ENCODE measurements around the gene KLHL9.

Gene KLHL9

DNA sequence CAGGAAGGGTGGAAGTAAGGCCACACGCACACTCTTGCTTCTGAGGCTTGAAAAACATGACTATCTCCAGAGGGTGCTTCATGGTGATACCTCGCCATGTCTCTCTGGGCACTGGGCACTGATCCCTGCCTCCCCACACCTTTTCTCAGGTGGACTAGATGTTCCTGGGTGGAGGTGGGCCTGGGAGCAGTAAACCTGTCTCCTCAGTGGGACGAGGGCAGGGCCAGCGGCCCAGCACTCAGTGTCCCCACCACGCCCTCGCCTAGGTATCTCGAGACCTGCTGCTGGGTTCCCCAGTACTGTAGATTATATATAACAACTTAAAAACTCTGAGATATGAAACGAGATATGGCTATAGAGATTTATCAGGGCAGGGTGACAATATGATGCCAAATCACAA, 27.1 kb upstream of the KLHL9 start:
- Mint-ChIP-seq H3K36me3 (ENCODE audit: low read depth) (no peaks in the 10 kb centered on the region), H3K27me3 (ENCODE audit: low read depth, poor library complexity) (peaks cover 16% of the 10 kb centered on the region), H3K4me1 (peaks cover 9% of the 10 kb centered on the region), H3K27ac (no peak overlapping the region), H3K9me3 (no peaks in the 10 kb centered on the region), H3K4me3 (no peak overlapping the region)
- DNase-seq = no peak
- TF ChIP-seq, protein P1, sequence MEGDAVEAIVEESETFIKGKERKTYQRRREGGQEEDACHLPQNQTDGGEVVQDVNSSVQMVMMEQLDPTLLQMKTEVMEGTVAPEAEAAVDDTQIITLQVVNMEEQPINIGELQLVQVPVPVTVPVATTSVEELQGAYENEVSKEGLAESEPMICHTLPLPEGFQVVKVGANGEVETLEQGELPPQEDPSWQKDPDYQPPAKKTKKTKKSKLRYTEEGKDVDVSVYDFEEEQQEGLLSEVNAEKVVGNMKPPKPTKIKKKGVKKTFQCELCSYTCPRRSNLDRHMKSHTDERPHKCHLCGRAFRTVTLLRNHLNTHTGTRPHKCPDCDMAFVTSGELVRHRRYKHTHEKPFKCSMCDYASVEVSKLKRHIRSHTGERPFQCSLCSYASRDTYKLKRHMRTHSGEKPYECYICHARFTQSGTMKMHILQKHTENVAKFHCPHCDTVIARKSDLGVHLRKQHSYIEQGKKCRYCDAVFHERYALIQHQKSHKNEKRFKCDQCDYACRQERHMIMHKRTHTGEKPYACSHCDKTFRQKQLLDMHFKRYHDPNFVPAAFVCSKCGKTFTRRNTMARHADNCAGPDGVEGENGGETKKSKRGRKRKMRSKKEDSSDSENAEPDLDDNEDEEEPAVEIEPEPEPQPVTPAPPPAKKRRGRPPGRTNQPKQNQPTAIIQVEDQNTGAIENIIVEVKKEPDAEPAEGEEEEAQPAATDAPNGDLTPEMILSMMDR (IDR thresholded peaks at IDR 0.05) = no peak

DNA sequence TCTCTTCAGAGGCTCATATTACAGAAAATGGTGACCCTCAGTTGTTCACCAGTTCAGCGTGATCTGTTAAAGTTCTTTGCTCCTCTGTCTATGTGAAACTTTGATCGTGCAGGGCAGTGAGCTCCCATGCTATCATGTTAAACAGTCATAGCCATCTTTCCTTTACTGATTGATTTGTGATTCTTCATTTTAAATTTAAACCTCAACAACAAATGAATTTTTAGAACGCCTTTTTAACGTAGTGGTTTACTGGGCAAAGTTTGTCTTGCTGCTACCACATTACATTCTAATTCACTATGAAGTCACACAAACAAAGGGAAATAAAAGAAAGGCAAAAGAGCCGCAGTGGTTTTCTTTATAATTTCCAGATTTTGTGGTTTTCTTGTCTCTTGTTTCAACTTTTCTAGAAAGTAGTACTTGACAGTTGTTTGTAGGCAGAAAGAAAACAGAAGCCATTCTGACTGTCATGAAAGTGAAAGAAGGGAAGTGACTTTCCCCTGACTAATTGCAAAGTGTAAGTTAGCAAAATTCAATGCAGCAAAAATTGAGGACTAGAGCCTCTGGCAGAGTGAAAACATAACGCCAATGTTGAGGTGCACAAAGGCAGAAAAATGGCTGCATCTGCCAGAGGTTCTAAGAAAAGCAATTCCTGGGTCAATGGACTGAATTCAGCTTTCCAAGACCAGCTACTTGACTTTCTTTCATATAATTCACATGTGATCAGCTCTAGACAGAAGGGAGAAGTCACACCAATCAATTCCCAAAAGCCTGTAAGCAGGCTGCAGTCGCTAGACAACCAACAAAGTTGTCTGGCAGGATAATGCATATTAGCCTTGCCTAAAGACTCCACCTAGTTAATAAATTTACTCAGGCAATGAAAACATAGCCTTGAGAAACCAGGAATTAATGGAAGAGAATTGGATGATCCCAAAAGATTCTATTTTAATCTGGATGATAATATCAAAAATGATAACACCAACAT, 22.6 kb upstream of the KLHL9 start:
- TF ChIP-seq, protein P1 (IDR thresholded peaks at IDR 0.05) = no peak
- H3K27me3 Mint-ChIP-seq (ENCODE audit: low read depth, poor library complexity) = peaks cover 4% of the 10 kb centered on the region
- no peak for DNase-seq
- peaks cover 6% of the 10 kb centered on the region for H3K36me3 Mint-ChIP-seq (ENCODE audit: low read depth)
- no peak overlapping the region for H3K4me3 Mint-ChIP-seq
- H3K4me1 Mint-ChIP-seq = peaks cover 15% of the 10 kb centered on the region
- peaks cover 18% of the 10 kb centered on the region for H3K9me3 Mint-ChIP-seq
- H3K27ac Mint-ChIP-seq = peak overlapping the region; percentile 84

DNA sequence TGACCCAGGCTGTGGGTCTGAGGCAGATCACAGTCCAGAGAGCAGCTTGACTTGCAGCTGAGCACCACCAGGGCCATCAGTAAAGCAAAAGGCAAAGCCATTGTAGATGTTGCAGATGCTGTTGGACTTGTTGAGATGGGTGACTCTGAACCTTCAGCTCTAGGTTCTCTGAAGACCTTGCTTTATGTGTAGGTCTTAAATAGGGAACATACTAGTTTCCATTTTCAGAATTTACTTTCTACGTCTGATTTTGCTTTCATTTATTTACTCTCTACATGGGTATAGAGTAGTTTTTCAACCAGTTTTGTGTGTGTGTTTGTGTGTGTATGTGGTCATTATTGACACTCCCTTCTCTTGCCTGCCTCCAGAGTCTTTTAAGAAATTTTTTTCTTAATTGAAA, 15.6 kb upstream of the KLHL9 start, which contains the start of gene IFNA6:
Gene IFNA6, minus strand, starts transcription at position 101 of the 400 bp plus-strand sequence. Its CDS starts 0 bp downstream, at position 101.
- H3K27me3 Mint-ChIP-seq (ENCODE audit: low read depth, poor library complexity) = peaks cover 6% of the 10 kb centered on the region
- peaks cover 28% of the 10 kb centered on the region for H3K9me3 Mint-ChIP-seq
- H3K4me3 Mint-ChIP-seq = no peak within 1 kb of the TSS
- H3K36me3 Mint-ChIP-seq (ENCODE audit: low read depth) = peaks cover 6% of the 10 kb centered on the region
- no peak within 1 kb of the TSS for H3K27ac Mint-ChIP-seq
- TF ChIP-seq, protein P1 (IDR thresholded peaks at IDR 0.05) = no peak
- no peak for DNase-seq
- no peaks in the 10 kb centered on the region for H3K4me1 Mint-ChIP-seq

DNA sequence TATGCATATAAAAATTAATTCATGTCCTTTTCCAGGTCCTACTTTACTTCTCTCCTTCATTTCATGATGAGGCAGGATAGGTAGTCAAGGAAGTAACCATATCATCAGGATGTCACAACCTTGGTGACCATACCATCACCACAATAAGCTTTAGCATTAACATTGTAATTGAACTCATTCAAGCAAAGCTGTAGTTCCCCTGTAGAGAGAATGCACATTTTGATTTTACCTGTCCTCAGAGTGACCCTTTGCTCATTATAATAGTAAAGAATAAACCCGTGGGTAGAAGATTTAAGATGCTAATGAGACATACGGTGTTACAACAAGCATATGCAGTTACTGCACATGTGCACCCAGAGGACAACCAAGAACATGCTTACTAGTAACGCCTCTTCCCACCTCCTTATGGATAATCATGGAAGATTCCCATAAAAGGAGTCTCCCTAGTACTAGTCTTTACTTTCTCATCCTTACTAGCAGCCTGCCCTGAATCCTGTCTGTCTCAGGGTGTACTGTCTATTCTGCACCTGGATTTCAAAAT, 13.3 kb upstream of the KLHL9 start:
- no peak for DNase-seq
- TF ChIP-seq, protein P1 (IDR thresholded peaks at IDR 0.05) = no peak
- Mint-ChIP-seq H3K9me3 (peaks cover 32% of the 10 kb centered on the region), H3K36me3 (ENCODE audit: low read depth) (no peaks in the 10 kb centered on the region), H3K4me3 (no peak overlapping the region), H3K27ac (no peak overlapping the region), H3K27me3 (ENCODE audit: low read depth, poor library complexity) (peaks cover 4% of the 10 kb centered on the region), H3K4me1 (no peaks in the 10 kb centered on the region)

DNA sequence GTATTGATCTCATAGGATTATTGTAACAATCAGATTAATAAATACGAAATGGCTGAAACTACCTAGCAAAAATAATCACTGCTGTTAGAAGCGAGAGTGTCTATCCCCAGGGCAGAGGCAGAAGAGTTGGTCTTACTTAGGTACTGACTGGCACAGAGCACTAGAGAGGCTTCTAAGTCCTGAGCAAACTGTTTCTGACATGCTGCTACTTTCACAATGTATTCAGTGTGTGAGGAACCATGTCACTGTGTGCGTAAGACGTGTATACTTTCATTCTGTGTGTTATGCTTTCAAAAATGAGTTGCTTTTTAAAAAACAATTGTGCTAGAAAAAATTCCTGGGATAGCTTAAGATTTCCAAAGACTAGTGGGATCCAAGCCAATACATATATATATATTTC, 5.5 kb upstream of the KLHL9 start:
- TF ChIP-seq, protein P1 (IDR thresholded peaks at IDR 0.05) = no peak
- Mint-ChIP-seq H3K9me3 (peaks cover 27% of the 10 kb centered on the region), H3K27me3 (ENCODE audit: low read depth, poor library complexity) (peaks cover 10% of the 10 kb centered on the region), H3K27ac (no peak overlapping the region), H3K4me3 (no peak overlapping the region), H3K36me3 (ENCODE audit: low read depth) (no peaks in the 10 kb centered on the region), H3K4me1 (peaks cover 6% of the 10 kb centered on the region)
- no peak for DNase-seq
